ENCODE measurements around the gene IL10RB. TPM values are rescaled to one million over a fixed set of nuclear protein-coding genes. Genes with fewer than 3 reads are reported as not detected.

IL10RB gene
- total RNA-seq, 1 experiment from 2014 or later: 5.0 TPM

- no peak overlapping the region for H3K4me3 ChIP-seq (ENCODE audit: insufficient read depth, low read depth, low read length)
- no peak for DNase-seq
These were observed 25.5 kb downstream of the IL10RB start for GRCh38 chr21:33291686-33292085.

GRCh38 chr21:33292724-33293123 is 26.6 kb downstream of the IL10RB start:
- Histone ChIP-seq H3K27me3 (ENCODE audit: control insufficient read depth, insufficient read depth, low read length) (no peaks in the 10 kb centered on the region), H3K36me3 (replicated peaks; ENCODE audit: control insufficient read depth, insufficient read depth, low read length) (no peaks in the 10 kb centered on the region), H3K4me3 (ENCODE audit: insufficient read depth, low read depth, low read length) (no peak overlapping the region)
- DNase-seq: no peak

More at GRCh38 chr21:33291686-33292085, 25.5 kb downstream of the IL10RB start:
- Histone ChIP-seq H3K36me3 (replicated peaks; ENCODE audit: control insufficient read depth, insufficient read depth, low read length) (no peaks in the 10 kb centered on the region), H3K27me3 (ENCODE audit: control insufficient read depth, insufficient read depth, low read length) (no peaks in the 10 kb centered on the region)

GRCh38 chr21:33293136-33293535 is 27.0 kb downstream of the IL10RB start:
- DNase-seq: no peak
- H3K27me3 ChIP-seq (ENCODE audit: control insufficient read depth, insufficient read depth, low read length): no peaks in the 10 kb centered on the region
- H3K4me3 ChIP-seq (ENCODE audit: insufficient read depth, low read depth, low read length): no peak overlapping the region

GRCh38 chr21:33293811-33294216 is 27.6 kb downstream of the IL10RB start:
- Histone ChIP-seq H3K36me3 (replicated peaks; ENCODE audit: control insufficient read depth, insufficient read depth, low read length) (no peaks in the 10 kb centered on the region), H3K4me3 (ENCODE audit: insufficient read depth, low read depth, low read length) (no peak overlapping the region), H3K27me3 (ENCODE audit: control insufficient read depth, insufficient read depth, low read length) (no peaks in the 10 kb centered on the region)
- DNase-seq: no peak

More at GRCh38 chr21:33293136-33293535, 27.0 kb downstream of the IL10RB start:
- H3K36me3 ChIP-seq (replicated peaks; ENCODE audit: control insufficient read depth, insufficient read depth, low read length): no peaks in the 10 kb centered on the region

- H3K4me3 ChIP-seq (ENCODE audit: insufficient read depth, low read depth, low read length): no peak overlapping the region
- no peaks in the 10 kb centered on the region for H3K36me3 ChIP-seq (replicated peaks; ENCODE audit: control insufficient read depth, insufficient read depth, low read length)
- no peak for DNase-seq
- H3K27me3 ChIP-seq (ENCODE audit: control insufficient read depth, insufficient read depth, low read length): no peaks in the 10 kb centered on the region
These were observed 30.0 kb downstream of the IL10RB start for GRCh38 chr21:33296156-33296555.

GRCh38 chr21:33299181-33299752 is 33.1 kb downstream of the IL10RB start:
- Histone ChIP-seq H3K4me3 (ENCODE audit: insufficient read depth, low read depth, low read length) (no peak overlapping the region), H3K36me3 (replicated peaks; ENCODE audit: control insufficient read depth, insufficient read depth, low read length) (no peaks in the 10 kb centered on the region), H3K27me3 (ENCODE audit: control insufficient read depth, insufficient read depth, low read length) (no peaks in the 10 kb centered on the region)
- no peak for DNase-seq

- no peaks in the 10 kb centered on the region for H3K36me3 ChIP-seq (replicated peaks; ENCODE audit: control insufficient read depth, insufficient read depth, low read length)
- DNase-seq: no peak
- no peaks in the 10 kb centered on the region for H3K27me3 ChIP-seq (ENCODE audit: control insufficient read depth, insufficient read depth, low read length)
- H3K4me3 ChIP-seq (ENCODE audit: insufficient read depth, low read depth, low read length): no peak overlapping the region
These were observed 34.8 kb downstream of the IL10RB start for GRCh38 chr21:33300701-33301631.

- H3K4me3 ChIP-seq (ENCODE audit: insufficient read depth, low read depth, low read length): no peak overlapping the region
- DNase-seq: no peak
- no peaks in the 10 kb centered on the region for H3K27me3 ChIP-seq (ENCODE audit: control insufficient read depth, insufficient read depth, low read length)
- H3K36me3 ChIP-seq (replicated peaks; ENCODE audit: control insufficient read depth, insufficient read depth, low read length): no peaks in the 10 kb centered on the region
These were observed 35.5 kb downstream of the IL10RB start for GRCh38 chr21:33301632-33302002.

- no peak for DNase-seq
- Histone ChIP-seq H3K27me3 (ENCODE audit: control insufficient read depth, insufficient read depth, low read length) (no peaks in the 10 kb centered on the region), H3K4me3 (ENCODE audit: insufficient read depth, low read depth, low read length) (no peak overlapping the region), H3K36me3 (replicated peaks; ENCODE audit: control insufficient read depth, insufficient read depth, low read length) (no peaks in the 10 kb centered on the region)
These were observed 35.9 kb downstream of the IL10RB start for GRCh38 chr21:33302055-33302454.

GRCh38 chr21:33302796-33303195 is 36.6 kb downstream of the IL10RB start:
- DNase-seq: no peak
- Histone ChIP-seq H3K36me3 (replicated peaks; ENCODE audit: control insufficient read depth, insufficient read depth, low read length) (no peaks in the 10 kb centered on the region), H3K27me3 (ENCODE audit: control insufficient read depth, insufficient read depth, low read length) (no peaks in the 10 kb centered on the region), H3K4me3 (ENCODE audit: insufficient read depth, low read depth, low read length) (no peak overlapping the region)

GRCh38 chr21:33305344-33305671 is 39.1 kb downstream of the IL10RB start:
- no peak for DNase-seq
- Histone ChIP-seq H3K36me3 (replicated peaks; ENCODE audit: control insufficient read depth, insufficient read depth, low read length) (no peaks in the 10 kb centered on the region), H3K4me3 (ENCODE audit: insufficient read depth, low read depth, low read length) (no peak overlapping the region), H3K27me3 (ENCODE audit: control insufficient read depth, insufficient read depth, low read length) (no peaks in the 10 kb centered on the region)

GRCh38 chr21:33305938-33306337 is 39.8 kb downstream of the IL10RB start:
- no peaks in the 10 kb centered on the region for H3K27me3 ChIP-seq (ENCODE audit: control insufficient read depth, insufficient read depth, low read length)
- H3K36me3 ChIP-seq (replicated peaks; ENCODE audit: control insufficient read depth, insufficient read depth, low read length): no peaks in the 10 kb centered on the region
- H3K4me3 ChIP-seq (ENCODE audit: insufficient read depth, low read depth, low read length): no peak overlapping the region
- DNase-seq: no peak

- no peaks in the 10 kb centered on the region for H3K27me3 ChIP-seq (ENCODE audit: control insufficient read depth, insufficient read depth, low read length)
- H3K36me3 ChIP-seq (replicated peaks; ENCODE audit: control insufficient read depth, insufficient read depth, low read length): no peaks in the 10 kb centered on the region
- H3K4me3 ChIP-seq (ENCODE audit: insufficient read depth, low read depth, low read length): no peak overlapping the region
- no peak for DNase-seq
These were observed 42.7 kb downstream of the IL10RB start for GRCh38 chr21:33308586-33309490.

GRCh38 chr21:33309778-33310177 is 43.6 kb downstream of the IL10RB start:
- H3K36me3 ChIP-seq (replicated peaks; ENCODE audit: control insufficient read depth, insufficient read depth, low read length): no peaks in the 10 kb centered on the region
- H3K4me3 ChIP-seq (ENCODE audit: insufficient read depth, low read depth, low read length): no peak overlapping the region
- H3K27me3 ChIP-seq (ENCODE audit: control insufficient read depth, insufficient read depth, low read length): no peaks in the 10 kb centered on the region
- DNase-seq: no peak

All from H7 (cell line).